BE2C (cell line): ENCODE results near the gene LCOR.
A peak's percentile ranks its signal among the peaks of the same experiment; 100 is the strongest.

ENCODE experiments used
- DNase-seq: peaks from one replicate; pipeline ENCODE4 v3.0.0-alpha.2; 2020
- H3K27me3 ChIP-seq: fragments of 250-450 bp; sonication (Bioruptor Pico); 2 replicates; pipeline ENCODE4 v1.5.1; 2020; ENCODE audit warnings: mild to moderate bottlenecking
- H3K36me3 ChIP-seq: fragments of 250-450 bp; sonication (Bioruptor Pico); 2 replicates; pipeline ENCODE4 v1.5.1; 2020; ENCODE audit warnings: mild to moderate bottlenecking
- H3K4me1 ChIP-seq: fragments of 250-450 bp; sonication (Bioruptor Pico); 2 replicates; pipeline ENCODE4 v1.5.1; 2020
- H3K4me3 ChIP-seq: 2 replicates; pipeline ENCODE4 v1.5.1; 2011; ENCODE audit warnings: low read depth, low read length
- H3K9me3 ChIP-seq: fragments of 250-450 bp; sonication (Bioruptor Pico); 2 replicates; pipeline ENCODE4 v1.5.1; 2020
- TF ChIP-seq, protein P1 (sequence below): IDR thresholded peaks from 2 replicates; pipeline ENCODE4 v1.5.1; 2012; ENCODE audit warnings: mild to moderate bottlenecking, low read depth, low read length

LCOR gene

DNA sequence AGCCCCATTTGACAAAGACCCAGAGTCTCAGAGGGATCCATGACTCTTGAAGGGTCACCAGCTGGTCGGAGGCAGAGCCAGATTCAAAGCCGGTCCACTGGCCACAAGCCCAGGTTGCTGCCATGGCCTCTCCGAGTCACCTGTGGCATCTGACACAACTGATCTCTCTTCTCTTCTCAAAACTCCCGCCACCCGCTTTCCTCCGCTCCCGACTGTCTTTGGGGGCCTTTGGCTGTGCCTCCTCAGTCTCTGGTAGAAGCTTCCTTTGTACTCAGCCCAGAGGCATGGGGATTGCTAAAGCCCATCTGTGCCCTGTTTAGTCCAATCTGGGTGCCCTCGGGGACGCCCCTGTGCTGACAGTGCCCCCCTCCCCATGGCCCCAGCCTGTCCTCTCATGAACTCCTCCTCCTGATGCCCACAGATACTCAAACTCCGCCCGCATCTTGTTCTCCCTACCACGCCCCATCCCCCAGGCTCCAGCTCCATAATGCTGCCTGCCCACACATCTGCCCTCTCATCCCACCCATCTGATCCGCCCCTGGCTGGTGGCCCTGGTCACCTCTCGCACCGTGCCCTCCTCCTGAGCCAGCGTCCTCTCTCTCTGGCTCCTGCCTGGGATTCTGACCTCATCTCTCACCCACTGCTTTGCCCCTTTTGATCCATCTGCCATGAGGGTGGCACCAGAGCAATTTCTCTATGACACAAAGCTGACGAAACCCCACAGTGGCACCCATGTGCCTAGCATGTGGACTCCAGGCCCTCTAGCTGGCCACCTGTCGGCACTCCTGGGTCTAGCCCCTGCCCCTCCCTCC lies 203.1 kb downstream of the LCOR start:
- DNase-seq: no peak
- Histone ChIP-seq H3K4me1 (no peaks in the 10 kb centered on the region), H3K4me3 (no peak overlapping the region), H3K36me3 (no peaks in the 10 kb centered on the region), H3K9me3 (no peaks in the 10 kb centered on the region), H3K27me3 (no peaks in the 10 kb centered on the region)
- TF ChIP-seq, protein P1, sequence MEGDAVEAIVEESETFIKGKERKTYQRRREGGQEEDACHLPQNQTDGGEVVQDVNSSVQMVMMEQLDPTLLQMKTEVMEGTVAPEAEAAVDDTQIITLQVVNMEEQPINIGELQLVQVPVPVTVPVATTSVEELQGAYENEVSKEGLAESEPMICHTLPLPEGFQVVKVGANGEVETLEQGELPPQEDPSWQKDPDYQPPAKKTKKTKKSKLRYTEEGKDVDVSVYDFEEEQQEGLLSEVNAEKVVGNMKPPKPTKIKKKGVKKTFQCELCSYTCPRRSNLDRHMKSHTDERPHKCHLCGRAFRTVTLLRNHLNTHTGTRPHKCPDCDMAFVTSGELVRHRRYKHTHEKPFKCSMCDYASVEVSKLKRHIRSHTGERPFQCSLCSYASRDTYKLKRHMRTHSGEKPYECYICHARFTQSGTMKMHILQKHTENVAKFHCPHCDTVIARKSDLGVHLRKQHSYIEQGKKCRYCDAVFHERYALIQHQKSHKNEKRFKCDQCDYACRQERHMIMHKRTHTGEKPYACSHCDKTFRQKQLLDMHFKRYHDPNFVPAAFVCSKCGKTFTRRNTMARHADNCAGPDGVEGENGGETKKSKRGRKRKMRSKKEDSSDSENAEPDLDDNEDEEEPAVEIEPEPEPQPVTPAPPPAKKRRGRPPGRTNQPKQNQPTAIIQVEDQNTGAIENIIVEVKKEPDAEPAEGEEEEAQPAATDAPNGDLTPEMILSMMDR: no peak

DNA sequence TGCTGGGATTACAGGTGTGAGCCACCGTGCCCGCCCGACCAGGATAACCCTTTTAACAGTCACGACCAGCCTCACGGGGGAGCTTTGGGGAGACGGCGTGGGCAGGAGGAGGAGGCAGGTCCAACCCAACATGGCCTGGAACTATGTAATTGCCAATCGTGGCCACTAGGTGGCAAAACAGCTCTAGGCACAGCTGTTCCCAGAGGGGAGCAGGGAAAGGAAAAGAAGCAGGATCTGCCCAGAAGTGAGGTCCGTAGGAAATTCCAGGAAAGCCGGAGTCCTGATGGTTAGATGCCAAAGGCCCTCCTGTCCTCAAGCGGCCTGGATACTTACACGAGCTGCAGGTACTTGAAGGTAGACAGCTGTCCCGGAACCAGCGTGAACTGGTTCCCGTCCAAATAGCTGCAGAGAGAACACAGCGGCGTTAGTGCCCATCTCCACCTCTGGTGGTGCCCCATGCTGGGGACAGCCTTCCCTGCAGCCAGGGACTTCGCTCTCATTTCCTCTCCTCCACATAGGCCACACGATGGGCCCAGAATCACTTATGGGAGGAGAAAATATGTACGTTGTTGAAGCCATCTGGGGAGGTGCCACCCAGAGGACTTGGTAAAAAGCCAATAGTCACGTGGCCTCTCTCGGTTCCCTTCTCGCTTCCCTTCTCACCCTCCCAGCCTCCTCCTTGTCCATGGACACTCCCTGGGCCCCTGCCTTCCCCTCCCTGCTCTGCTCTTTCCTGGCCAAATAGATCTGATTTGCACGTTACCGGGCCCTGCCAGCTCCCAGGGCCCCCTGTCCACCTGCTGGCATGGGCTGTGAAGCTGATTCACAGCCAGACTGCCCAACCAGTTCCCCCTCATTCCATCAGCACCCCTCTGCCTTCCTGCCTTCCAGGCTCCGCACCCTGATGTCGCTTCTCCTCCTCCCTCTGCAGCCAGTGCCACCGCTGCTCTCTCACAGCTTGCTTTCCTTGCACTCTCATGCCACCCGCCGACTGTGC lies 205.6 kb downstream of the LCOR start:
- DNase-seq: peak; percentile 83
- H3K4me3 ChIP-seq: peak overlapping the region; percentile 55

DNA sequence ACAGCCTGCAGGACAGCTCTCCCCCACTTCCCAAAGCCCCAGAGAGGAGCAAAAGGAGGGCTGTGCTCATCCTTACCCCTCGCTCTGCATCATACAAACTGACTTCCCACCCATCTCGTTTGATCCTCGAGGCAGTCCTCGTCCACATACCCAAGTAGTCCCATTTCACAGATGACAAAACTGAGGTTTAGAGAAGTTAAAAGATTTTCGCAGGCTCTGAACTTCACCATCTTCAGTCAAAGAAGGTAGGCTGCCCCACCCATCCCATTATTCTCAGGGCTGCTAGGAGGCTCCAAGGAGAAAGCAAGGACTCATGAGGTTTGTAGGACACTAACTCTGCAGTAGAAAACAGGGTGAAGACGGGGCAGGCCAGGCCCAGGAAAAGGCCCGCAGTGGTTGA lies 206.6 kb downstream of the LCOR start:
- Histone ChIP-seq H3K27me3 (no peaks in the 10 kb centered on the region), H3K9me3 (no peaks in the 10 kb centered on the region), H3K4me3 (no peak overlapping the region), H3K36me3 (no peaks in the 10 kb centered on the region), H3K4me1 (no peaks in the 10 kb centered on the region)
- DNase-seq: no peak
- TF ChIP-seq, protein P1: no peak

More for the DNA sequence above, 205.6 kb downstream of the LCOR start:
- Histone ChIP-seq H3K9me3 (no peaks in the 10 kb centered on the region), H3K36me3 (no peaks in the 10 kb centered on the region), H3K4me1 (no peaks in the 10 kb centered on the region), H3K27me3 (no peaks in the 10 kb centered on the region)
- TF ChIP-seq, protein P1: peak; percentile 83

DNA sequence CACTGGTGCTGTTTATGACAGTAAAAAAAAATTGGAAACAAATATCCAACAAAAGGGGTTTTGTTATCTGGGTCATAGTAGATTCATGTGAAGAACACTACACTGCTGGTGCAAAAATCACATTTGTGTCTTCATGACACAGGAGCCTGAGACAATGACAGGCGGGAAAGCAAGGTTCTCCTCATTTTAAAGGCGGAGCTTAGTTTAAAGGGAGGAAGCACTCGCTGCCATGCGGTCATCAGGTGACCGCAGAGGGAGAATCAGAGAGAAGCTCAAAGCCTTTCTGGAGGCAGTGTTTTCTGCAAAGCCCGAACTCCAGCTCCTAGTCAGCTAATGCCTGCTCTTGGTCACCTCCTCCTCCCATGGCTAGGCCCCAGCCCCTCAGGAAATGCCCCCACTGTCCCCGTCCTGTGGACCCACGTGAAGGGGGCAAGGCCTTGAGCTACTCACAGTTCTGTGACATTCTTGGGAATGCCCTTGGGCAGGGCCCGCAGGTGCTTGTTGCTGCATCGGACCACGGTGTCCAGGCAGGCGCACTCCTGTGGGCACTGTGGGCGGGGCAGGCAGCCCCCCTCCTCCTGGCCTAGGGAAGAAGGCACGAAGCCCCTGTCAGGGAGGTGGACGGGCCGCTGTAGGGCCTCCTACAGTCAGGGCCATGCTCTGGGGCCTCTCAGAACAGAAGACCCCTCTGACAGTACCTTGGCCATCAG lies 207.6 kb downstream of the LCOR start:
- H3K36me3 ChIP-seq: no peaks in the 10 kb centered on the region
- H3K27me3 ChIP-seq: no peaks in the 10 kb centered on the region
- no peak for DNase-seq
- H3K4me1 ChIP-seq: no peaks in the 10 kb centered on the region
- no peak overlapping the region for H3K4me3 ChIP-seq
- H3K9me3 ChIP-seq: no peaks in the 10 kb centered on the region
- TF ChIP-seq, protein P1: no peak

DNA sequence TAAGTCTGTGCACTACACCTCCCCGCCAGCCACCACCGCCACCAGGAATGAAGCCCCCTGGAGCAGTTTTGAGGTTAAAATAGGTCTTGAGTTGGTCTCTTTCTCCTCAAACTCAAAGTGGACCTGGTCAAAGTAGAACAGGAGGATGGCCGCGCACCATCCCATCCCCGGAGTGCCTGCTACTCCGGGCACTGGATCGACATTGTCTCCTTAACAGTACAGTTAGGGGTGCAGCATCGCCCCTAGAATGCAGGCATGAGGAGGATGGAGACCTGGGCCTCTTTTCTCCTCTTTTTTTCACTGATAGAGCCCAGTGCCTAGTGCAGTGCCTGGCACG lies 208.1 kb downstream of the LCOR start:
- Histone ChIP-seq H3K4me1 (no peaks in the 10 kb centered on the region), H3K9me3 (no peaks in the 10 kb centered on the region), H3K4me3 (no peak overlapping the region), H3K27me3 (no peaks in the 10 kb centered on the region), H3K36me3 (no peaks in the 10 kb centered on the region)
- DNase-seq: no peak
- TF ChIP-seq, protein P1: no peak
